ENCODE data around the gene DAGLB.

- no peak for TF ChIP-seq EZH2 (IDR thresholded peaks at IDR 0.05; ENCODE audit: borderline replicate concordance, low read depth, low read length, severe bottlenecking)
- no peak for TF ChIP-seq CTCF (IDR thresholded peaks at IDR 0.05; ENCODE audit: borderline replicate concordance, extremely low read depth, low read length, poor library complexity, severe bottlenecking)
These were observed 38.9 kb upstream of the DAGLB start for GRCh38 chr7:6486438-6487183.

All from DND-41 (cell line).